Astrocyte (in vitro differentiated cells and primary cell): ENCODE data around the gene FOSL2. TPM values are rescaled to one million over a fixed set of nuclear protein-coding genes. Genes with fewer than 3 reads are reported as not detected.

ENCODE experiments used
- DNase-seq: peaks from one replicate; pipeline ENCODE4 v3.0.0-alpha.2; 2010; ENCODE audit warnings: low read depth
- FAIRE-seq: peaks from 2 replicates; lab custom pipeline; 2011; peaks lifted over from hg19 to GRCh38; lab: Jason Lieb, UNC
- H2AFZ ChIP-seq: 2 replicates; pipeline ENCODE4 v1.6.0; 2012; ENCODE audit warnings: low read depth, low read length, inconsistent platforms
- H3K27ac ChIP-seq: 2 replicates; pipeline ENCODE4 v1.5.1; 2011; ENCODE audit warnings: low read depth, low read length, inconsistent platforms
- H3K27me3 ChIP-seq: 2 replicates; pipeline ENCODE4 v1.6.0; 2011; ENCODE audit warnings: low read length, inconsistent platforms; ENCODE audit not compliant: insufficient read depth
- H3K36me3 ChIP-seq: 2 replicates; pipeline ENCODE4 v1.5.1; 2011; ENCODE audit warnings: low read length, inconsistent platforms; ENCODE audit not compliant: insufficient read depth
- H3K4me1 ChIP-seq: 2 replicates; pipeline ENCODE4 v1.5.1; 2011; ENCODE audit warnings: low read length, inconsistent platforms; ENCODE audit not compliant: insufficient read depth
- H3K4me2 ChIP-seq: 2 replicates; pipeline ENCODE4 v1.6.0; 2012; ENCODE audit warnings: low read length, inconsistent platforms
- H3K4me3 ChIP-seq: 2 replicates; pipeline ENCODE4 v1.5.1; 2011; ENCODE audit warnings: low read depth, mild to moderate bottlenecking, low read length, inconsistent platforms; ENCODE audit not compliant: insufficient read depth
- H3K79me2 ChIP-seq: 2 replicates; pipeline ENCODE4 v1.6.0; 2012; ENCODE audit warnings: mild to moderate bottlenecking, low read length, inconsistent platforms; ENCODE audit not compliant: insufficient read depth
- H3K9ac ChIP-seq: 2 replicates; pipeline ENCODE4 v1.6.0; 2012; ENCODE audit warnings: mild to moderate bottlenecking, low read length, inconsistent platforms
- H3K9me3 ChIP-seq: 2 replicates; pipeline ENCODE4 v1.5.1; 2012; ENCODE audit warnings: low read depth, mild to moderate bottlenecking, low read length, inconsistent platforms; ENCODE audit not compliant: insufficient read depth
- H4K20me1 ChIP-seq: 2 replicates; pipeline ENCODE4 v1.6.0; 2012; ENCODE audit warnings: low read length, inconsistent platforms; ENCODE audit not compliant: insufficient read depth
- H3K27ac Mint-ChIP-seq: one replicate; pipeline ENCODE4 v1.8.0; 2021; ENCODE audit warnings: mild to moderate bottlenecking, mixed read lengths; ENCODE audit not compliant: unreplicated experiment
- H3K27me3 Mint-ChIP-seq: one replicate; pipeline ENCODE4 v1.8.0; 2021; ENCODE audit warnings: low read depth, mixed read lengths; ENCODE audit not compliant: unreplicated experiment
- H3K36me3 Mint-ChIP-seq: one replicate; pipeline ENCODE4 v1.8.0; 2021; ENCODE audit warnings: low read depth, mixed read lengths; ENCODE audit not compliant: unreplicated experiment
- H3K4me1 Mint-ChIP-seq: one replicate; pipeline ENCODE4 v1.8.0; 2021; ENCODE audit warnings: low read depth, mixed read lengths; ENCODE audit not compliant: unreplicated experiment
- H3K4me3 Mint-ChIP-seq: one replicate; pipeline ENCODE4 v1.8.0; 2021; ENCODE audit warnings: mild to moderate bottlenecking, moderate library complexity, mixed read lengths; ENCODE audit not compliant: unreplicated experiment
- H3K9me3 Mint-ChIP-seq: one replicate; pipeline ENCODE4 v1.8.0; 2021; ENCODE audit warnings: mild to moderate bottlenecking, mixed read lengths; ENCODE audit not compliant: unreplicated experiment
- CTCF ChIP-seq: IDR thresholded peaks from 2 replicates; pipeline ENCODE4 v1.5.1; 2011; ENCODE audit warnings: low read depth, mild to moderate bottlenecking, inconsistent platforms, low read length, moderate library complexity; ENCODE audit not compliant: insufficient read depth
- EZH2 ChIP-seq: IDR thresholded peaks from 2 replicates; pipeline ENCODE4 v1.6.1; 2012; ENCODE audit warnings: mild to moderate bottlenecking, low read length, inconsistent platforms; ENCODE audit not compliant: insufficient read depth
- total RNA-seq: library from RNA; stranded (reverse); gene quantifications from 2 replicates; pipeline ENCODE4 v1.2.1, GENCODE V29; 2021

The FOSL2 gene
- total RNA-seq, 1 donor from 2014 or later = 158 TPM

GRCh38 chr2:28373854-28374253, 18.8 kb upstream of the FOSL2 start:
- Mint-ChIP-seq H3K9me3 (no peaks in the 10 kb centered on the region), H3K27me3 (peaks cover 67% of the 10 kb centered on the region), H3K4me1 (peaks cover 2% of the 10 kb centered on the region), H3K36me3 (no peaks in the 10 kb centered on the region), H3K27ac (no peak overlapping the region), H3K4me3 (no peak overlapping the region)
- Histone ChIP-seq H3K36me3 (no peaks in the 10 kb centered on the region), H3K9ac (no peak overlapping the region), H3K4me1 (no peaks in the 10 kb centered on the region), H3K4me2 (no peak overlapping the region), H3K9me3 (no peaks in the 10 kb centered on the region), H3K27ac (no peak overlapping the region), H4K20me1 (no peaks in the 10 kb centered on the region), H3K4me3 (no peak overlapping the region), H2AFZ (no peak overlapping the region), H3K79me2 (no peaks in the 10 kb centered on the region), H3K27me3 (no peaks in the 10 kb centered on the region)
- TF ChIP-seq CTCF (no peak), EZH2 (no peak)
- no peak for DNase-seq
- no peak for FAIRE-seq

- no peaks in the 10 kb centered on the region for H3K9me3 ChIP-seq
- no peak overlapping the region for H3K9ac ChIP-seq
- Mint-ChIP-seq H3K4me3 (no peak overlapping the region), H3K27ac (no peak overlapping the region), H3K4me1 (no peaks in the 10 kb centered on the region), H3K36me3 (no peaks in the 10 kb centered on the region), H3K27me3 (peaks cover 69% of the 10 kb centered on the region), H3K9me3 (no peaks in the 10 kb centered on the region)
- no peak overlapping the region for H3K4me3 ChIP-seq
- DNase-seq = no peak
- no peak overlapping the region for H3K27ac ChIP-seq
- no peak overlapping the region for H2AFZ ChIP-seq
- no peak for FAIRE-seq
- no peaks in the 10 kb centered on the region for H4K20me1 ChIP-seq
- H3K4me2 ChIP-seq = no peak overlapping the region
- H3K79me2 ChIP-seq = no peaks in the 10 kb centered on the region
- H3K27me3 ChIP-seq = no peaks in the 10 kb centered on the region
- no peak for TF ChIP-seq CTCF
- TF ChIP-seq EZH2 = no peak
- H3K4me1 ChIP-seq = no peaks in the 10 kb centered on the region
- no peaks in the 10 kb centered on the region for H3K36me3 ChIP-seq
Measured at GRCh38 chr2:28374331-28374730, 18.3 kb upstream of the FOSL2 start.

- DNase-seq (no peak), FAIRE-seq (no peak)
- H3K4me3 ChIP-seq = no peak overlapping the region
- H3K4me1 ChIP-seq = no peaks in the 10 kb centered on the region
- no peak overlapping the region for H3K4me2 ChIP-seq
- Mint-ChIP-seq H3K4me3 (no peak overlapping the region), H3K36me3 (no peaks in the 10 kb centered on the region), H3K27ac (no peak overlapping the region), H3K9me3 (no peaks in the 10 kb centered on the region), H3K27me3 (peaks cover 67% of the 10 kb centered on the region), H3K4me1 (no peaks in the 10 kb centered on the region)
- H3K36me3 ChIP-seq = no peaks in the 10 kb centered on the region
- no peaks in the 10 kb centered on the region for H3K79me2 ChIP-seq
- H3K27me3 ChIP-seq = no peaks in the 10 kb centered on the region
- no peak overlapping the region for H3K9ac ChIP-seq
- no peak overlapping the region for H3K27ac ChIP-seq
- TF ChIP-seq CTCF = no peak
- TF ChIP-seq EZH2 = no peak
- H3K9me3 ChIP-seq = no peaks in the 10 kb centered on the region
- no peak overlapping the region for H2AFZ ChIP-seq
- no peaks in the 10 kb centered on the region for H4K20me1 ChIP-seq
Measured at GRCh38 chr2:28375236-28375635, 17.4 kb upstream of the FOSL2 start.
